Measurements from ENCODE around the gene SORL1.
"Not testable (repeated sequence)": the region's sequence is repeated elsewhere in the genome, so short reads cannot be mapped to it uniquely, and the experiment has no call there.

The SORL1 gene

DNA sequence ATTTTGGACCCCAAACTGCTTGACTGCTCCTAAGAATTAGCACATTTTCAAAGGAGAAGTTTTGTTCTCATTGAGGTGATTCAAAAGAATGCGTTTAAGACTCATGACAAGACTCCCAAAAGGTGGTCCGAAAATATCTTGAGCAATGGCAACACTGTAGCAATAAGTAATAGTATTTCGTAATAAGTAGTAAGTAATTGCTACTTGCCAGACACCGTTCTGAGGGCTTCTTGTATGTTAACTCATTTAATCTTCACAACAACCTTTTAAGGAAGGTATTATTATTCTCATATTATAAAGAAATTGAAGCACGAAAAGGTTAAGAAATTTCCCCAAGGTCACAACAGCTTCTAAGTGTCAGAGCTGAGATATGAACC is 184.7 kb downstream of the SORL1 start:
- no peaks in the 10 kb centered on the region for H3K4me1 ChIP-seq (ENCODE audit: control insufficient read depth, insufficient read depth, low read length)
- H3K9me3 ChIP-seq (ENCODE audit: control insufficient read depth, low read length) = no peaks in the 10 kb centered on the region
- WGBS, 2 experiments = 93 to 96% methylated on average over 4 of the region's 5 CpGs
- H3K27me3 ChIP-seq (ENCODE audit: control insufficient read depth, insufficient read depth, low read length, poor library complexity, severe bottlenecking) = no peaks in the 10 kb centered on the region
- H3K27ac ChIP-seq (ENCODE audit: insufficient read depth, low read depth, low read length, poor library complexity, severe bottlenecking) = no peak overlapping the region
- H3K4me3 ChIP-seq (ENCODE audit: insufficient read depth, low read depth, low read length) = no peak overlapping the region
- H3K36me3 ChIP-seq (ENCODE audit: control insufficient read depth, insufficient read depth, low read length) = no peaks in the 10 kb centered on the region

DNA sequence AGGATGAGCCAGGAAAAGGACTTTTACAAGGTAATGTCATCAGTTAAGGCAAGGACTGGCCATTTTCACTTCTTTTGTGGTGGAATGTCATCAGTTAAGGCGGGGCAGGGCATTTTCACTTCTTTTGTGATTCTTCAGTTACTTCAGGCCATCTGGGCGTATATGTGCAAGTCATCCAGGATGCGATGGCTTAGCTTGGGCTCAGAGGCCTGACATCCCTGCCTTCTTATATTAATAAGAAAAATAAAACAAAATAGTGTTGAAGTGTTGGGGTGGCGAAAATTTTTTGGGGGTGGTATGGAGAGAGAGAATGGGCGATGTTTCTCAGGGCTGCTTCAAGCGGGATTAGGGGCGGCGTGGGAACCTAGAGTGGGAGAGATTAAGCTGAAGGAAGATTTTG is 185.5 kb downstream of the SORL1 start:
- H3K36me3 ChIP-seq (ENCODE audit: control insufficient read depth, insufficient read depth, low read length); H3K27me3 ChIP-seq (ENCODE audit: control insufficient read depth, insufficient read depth, low read length, poor library complexity, severe bottlenecking); H3K4me1 ChIP-seq (ENCODE audit: control insufficient read depth, insufficient read depth, low read length); H3K9me3 ChIP-seq (ENCODE audit: control insufficient read depth, low read length); H3K27ac ChIP-seq (ENCODE audit: insufficient read depth, low read depth, low read length, poor library complexity, severe bottlenecking); H3K4me3 ChIP-seq (ENCODE audit: insufficient read depth, low read depth, low read length): not testable (repeated sequence)
- WGBS, 2 experiments = 90 to 96% methylated on average over 6 to 8 of the region's 8 CpGs

- Histone ChIP-seq H3K4me3 (ENCODE audit: insufficient read depth, low read depth, low read length) (no peak overlapping the region), H3K4me1 (ENCODE audit: control insufficient read depth, insufficient read depth, low read length) (no peaks in the 10 kb centered on the region), H3K9me3 (ENCODE audit: control insufficient read depth, low read length) (no peaks in the 10 kb centered on the region), H3K36me3 (ENCODE audit: control insufficient read depth, insufficient read depth, low read length) (no peaks in the 10 kb centered on the region), H3K27ac (ENCODE audit: insufficient read depth, low read depth, low read length, poor library complexity, severe bottlenecking) (no peak overlapping the region), H3K27me3 (ENCODE audit: control insufficient read depth, insufficient read depth, low read length, poor library complexity, severe bottlenecking) (no peaks in the 10 kb centered on the region)
- 52 to 55% methylated on average over 9 of the region's 9 CpGs for WGBS, 2 experiments
These were observed 191.5 kb downstream of the SORL1 start for GRCh38 chr11:121643479-121644186.

GRCh38 chr11:121644187-121644512 is 192.0 kb downstream of the SORL1 start:
- Histone ChIP-seq H3K4me3 (ENCODE audit: insufficient read depth, low read depth, low read length) (no peak overlapping the region), H3K36me3 (ENCODE audit: control insufficient read depth, insufficient read depth, low read length) (no peaks in the 10 kb centered on the region), H3K27me3 (ENCODE audit: control insufficient read depth, insufficient read depth, low read length, poor library complexity, severe bottlenecking) (no peaks in the 10 kb centered on the region), H3K4me1 (ENCODE audit: control insufficient read depth, insufficient read depth, low read length) (no peaks in the 10 kb centered on the region), H3K27ac (ENCODE audit: insufficient read depth, low read depth, low read length, poor library complexity, severe bottlenecking) (no peak overlapping the region), H3K9me3 (ENCODE audit: control insufficient read depth, low read length) (no peaks in the 10 kb centered on the region)
- 74 to 77% methylated on average over 4 of the region's 4 CpGs for WGBS, 2 experiments

- Histone ChIP-seq H3K36me3 (ENCODE audit: control insufficient read depth, insufficient read depth, low read length) (no peaks in the 10 kb centered on the region), H3K27me3 (ENCODE audit: control insufficient read depth, insufficient read depth, low read length, poor library complexity, severe bottlenecking) (no peaks in the 10 kb centered on the region), H3K4me3 (ENCODE audit: insufficient read depth, low read depth, low read length) (no peak overlapping the region), H3K27ac (ENCODE audit: insufficient read depth, low read depth, low read length, poor library complexity, severe bottlenecking) (no peak overlapping the region), H3K9me3 (ENCODE audit: control insufficient read depth, low read length) (no peaks in the 10 kb centered on the region), H3K4me1 (ENCODE audit: control insufficient read depth, insufficient read depth, low read length) (no peaks in the 10 kb centered on the region)
- 83 to 85% methylated on average over 1 to 2 of the region's 2 CpGs for WGBS, 2 experiments
These were observed 192.9 kb downstream of the SORL1 start for GRCh38 chr11:121645001-121645400.

DNA sequence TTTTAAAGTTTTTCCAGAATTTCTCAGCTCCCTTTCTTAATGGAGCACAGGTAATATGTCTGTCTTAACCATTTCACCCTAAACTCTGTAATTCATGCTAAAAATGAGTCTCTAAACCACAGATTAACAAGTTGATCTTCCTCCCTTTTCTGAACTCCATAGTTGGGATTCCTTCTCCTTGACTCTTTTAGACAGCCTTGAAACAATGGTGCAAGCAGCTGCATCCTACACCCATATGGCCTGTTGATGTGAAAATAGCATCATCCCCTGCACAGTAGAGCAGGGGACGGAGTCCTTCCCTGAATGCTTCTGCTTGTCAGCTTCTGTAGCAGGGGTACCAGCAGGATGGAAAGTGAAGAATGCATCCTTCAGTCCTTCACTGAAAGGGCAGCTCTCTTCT is 193.5 kb downstream of the SORL1 start:
- Histone ChIP-seq H3K4me1 (ENCODE audit: control insufficient read depth, insufficient read depth, low read length) (no peaks in the 10 kb centered on the region), H3K4me3 (ENCODE audit: insufficient read depth, low read depth, low read length) (no peak overlapping the region), H3K36me3 (ENCODE audit: control insufficient read depth, insufficient read depth, low read length) (no peaks in the 10 kb centered on the region), H3K9me3 (ENCODE audit: control insufficient read depth, low read length) (no peaks in the 10 kb centered on the region), H3K27me3 (ENCODE audit: control insufficient read depth, insufficient read depth, low read length, poor library complexity, severe bottlenecking) (no peaks in the 10 kb centered on the region), H3K27ac (ENCODE audit: insufficient read depth, low read depth, low read length, poor library complexity, severe bottlenecking) (no peak overlapping the region)
- WGBS, 2 experiments = 88 to 97% methylated on average over 1 of the region's 1 CpG

DNA sequence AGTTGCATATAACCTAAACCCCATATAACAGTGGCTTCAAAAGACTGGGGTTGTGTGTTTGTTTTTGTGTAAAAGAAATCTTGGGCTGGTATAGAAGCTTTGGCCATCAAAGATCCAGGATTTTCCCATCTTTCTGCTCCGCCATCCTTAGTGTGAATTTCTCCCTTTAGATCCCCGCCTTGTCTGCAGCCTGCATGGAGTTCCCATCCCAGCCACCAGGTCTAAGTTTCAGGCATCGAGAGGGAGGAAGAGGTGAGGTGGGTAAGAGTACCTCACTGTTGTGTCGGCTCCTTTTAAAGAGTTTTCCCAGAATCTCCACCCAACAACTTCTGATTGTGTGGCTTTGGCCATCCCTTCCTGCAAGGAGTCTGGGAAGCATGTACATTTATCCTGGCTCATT is 196.2 kb downstream of the SORL1 start:
- Histone ChIP-seq H3K4me1 (ENCODE audit: control insufficient read depth, insufficient read depth, low read length) (peaks cover 4% of the 10 kb centered on the region), H3K27ac (ENCODE audit: insufficient read depth, low read depth, low read length, poor library complexity, severe bottlenecking) (no peak overlapping the region), H3K27me3 (ENCODE audit: control insufficient read depth, insufficient read depth, low read length, poor library complexity, severe bottlenecking) (no peaks in the 10 kb centered on the region), H3K9me3 (ENCODE audit: control insufficient read depth, low read length) (no peaks in the 10 kb centered on the region), H3K4me3 (ENCODE audit: insufficient read depth, low read depth, low read length) (no peak overlapping the region), H3K36me3 (ENCODE audit: control insufficient read depth, insufficient read depth, low read length) (no peaks in the 10 kb centered on the region)
- 87 to 93% methylated on average over 3 to 4 of the region's 4 CpGs for WGBS, 2 experiments

- Histone ChIP-seq H3K27ac (ENCODE audit: insufficient read depth, low read depth, low read length, poor library complexity, severe bottlenecking) (no peak overlapping the region), H3K27me3 (ENCODE audit: control insufficient read depth, insufficient read depth, low read length, poor library complexity, severe bottlenecking) (no peaks in the 10 kb centered on the region), H3K36me3 (ENCODE audit: control insufficient read depth, insufficient read depth, low read length) (no peaks in the 10 kb centered on the region), H3K4me3 (ENCODE audit: insufficient read depth, low read depth, low read length) (no peak overlapping the region), H3K4me1 (ENCODE audit: control insufficient read depth, insufficient read depth, low read length) (peaks cover 5% of the 10 kb centered on the region), H3K9me3 (ENCODE audit: control insufficient read depth, low read length) (no peaks in the 10 kb centered on the region)
- 96 to 98% methylated on average over 6 of the region's 6 CpGs for WGBS, 2 experiments
These were observed 197.7 kb downstream of the SORL1 start for GRCh38 chr11:121649798-121650197.

- no peaks in the 10 kb centered on the region for H3K27me3 ChIP-seq (ENCODE audit: control insufficient read depth, insufficient read depth, low read length, poor library complexity, severe bottlenecking)
- 88 to 90% methylated on average over 12 of the region's 12 CpGs for WGBS, 2 experiments
These were observed 198.5 kb downstream of the SORL1 start for GRCh38 chr11:121650351-121651256.

DNA sequence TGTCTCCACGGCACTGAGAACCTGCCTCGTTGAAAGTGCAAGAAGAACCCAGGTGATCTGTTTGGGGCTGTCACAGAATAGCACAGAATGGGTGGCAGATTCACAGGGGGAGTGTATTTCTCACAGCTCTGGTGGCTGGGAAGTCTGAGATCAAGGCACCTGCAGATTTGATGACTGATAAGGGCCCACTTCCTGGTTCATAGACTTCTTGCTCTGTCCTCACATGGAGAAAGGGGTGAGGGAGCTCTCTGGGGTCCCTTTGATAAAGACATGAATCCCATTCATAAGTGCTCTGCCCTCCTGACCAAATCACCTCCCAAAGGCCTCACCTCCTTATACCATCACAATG is 199.1 kb downstream of the SORL1 start:
- peaks cover 6% of the 10 kb centered on the region for H3K4me1 ChIP-seq (ENCODE audit: control insufficient read depth, insufficient read depth, low read length)
- WGBS, 2 experiments = 94 to 95% methylated on average over 2 of the region's 2 CpGs
- H3K27ac ChIP-seq (ENCODE audit: insufficient read depth, low read depth, low read length, poor library complexity, severe bottlenecking) = no peak overlapping the region
- H3K9me3 ChIP-seq (ENCODE audit: control insufficient read depth, low read length) = no peaks in the 10 kb centered on the region
- H3K27me3 ChIP-seq (ENCODE audit: control insufficient read depth, insufficient read depth, low read length, poor library complexity, severe bottlenecking) = no peaks in the 10 kb centered on the region
- H3K4me3 ChIP-seq (ENCODE audit: insufficient read depth, low read depth, low read length) = no peak overlapping the region
- no peaks in the 10 kb centered on the region for H3K36me3 ChIP-seq (ENCODE audit: control insufficient read depth, insufficient read depth, low read length)

More at GRCh38 chr11:121650351-121651256, 198.5 kb downstream of the SORL1 start:
- Histone ChIP-seq H3K4me3 (ENCODE audit: insufficient read depth, low read depth, low read length) (no peak overlapping the region), H3K36me3 (ENCODE audit: control insufficient read depth, insufficient read depth, low read length) (no peaks in the 10 kb centered on the region), H3K4me1 (ENCODE audit: control insufficient read depth, insufficient read depth, low read length) (peaks cover 5% of the 10 kb centered on the region), H3K9me3 (ENCODE audit: control insufficient read depth, low read length) (no peaks in the 10 kb centered on the region), H3K27ac (ENCODE audit: insufficient read depth, low read depth, low read length, poor library complexity, severe bottlenecking) (no peak overlapping the region)
